ENCODE measurements around the gene NAP1L4.

NAP1L4 gene

DNA sequence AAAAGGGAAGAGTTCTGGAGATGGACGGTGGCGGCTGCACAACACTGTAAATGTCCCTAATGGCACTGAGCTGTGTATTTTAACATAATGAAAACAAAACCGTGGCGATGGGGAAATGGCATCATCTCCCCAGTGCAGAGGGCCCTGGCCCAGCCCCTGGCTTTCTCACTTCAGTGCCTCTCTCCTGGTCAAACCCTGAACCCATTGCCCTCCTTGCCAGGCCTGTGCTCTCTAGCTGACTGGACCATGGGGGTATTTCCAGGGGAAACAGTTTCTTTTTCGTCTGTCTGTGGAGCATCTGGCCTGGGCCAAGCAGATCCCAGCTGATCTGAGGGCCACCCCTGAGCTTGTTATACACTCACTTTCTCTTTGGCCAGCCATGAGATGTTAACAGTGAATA is 17.4 kb upstream of the NAP1L4 start:
- no peak overlapping the region for H3K4me3 ChIP-seq (replicated peaks; ENCODE audit: low read depth, low read length)
- TF ChIP-seq, protein P1, sequence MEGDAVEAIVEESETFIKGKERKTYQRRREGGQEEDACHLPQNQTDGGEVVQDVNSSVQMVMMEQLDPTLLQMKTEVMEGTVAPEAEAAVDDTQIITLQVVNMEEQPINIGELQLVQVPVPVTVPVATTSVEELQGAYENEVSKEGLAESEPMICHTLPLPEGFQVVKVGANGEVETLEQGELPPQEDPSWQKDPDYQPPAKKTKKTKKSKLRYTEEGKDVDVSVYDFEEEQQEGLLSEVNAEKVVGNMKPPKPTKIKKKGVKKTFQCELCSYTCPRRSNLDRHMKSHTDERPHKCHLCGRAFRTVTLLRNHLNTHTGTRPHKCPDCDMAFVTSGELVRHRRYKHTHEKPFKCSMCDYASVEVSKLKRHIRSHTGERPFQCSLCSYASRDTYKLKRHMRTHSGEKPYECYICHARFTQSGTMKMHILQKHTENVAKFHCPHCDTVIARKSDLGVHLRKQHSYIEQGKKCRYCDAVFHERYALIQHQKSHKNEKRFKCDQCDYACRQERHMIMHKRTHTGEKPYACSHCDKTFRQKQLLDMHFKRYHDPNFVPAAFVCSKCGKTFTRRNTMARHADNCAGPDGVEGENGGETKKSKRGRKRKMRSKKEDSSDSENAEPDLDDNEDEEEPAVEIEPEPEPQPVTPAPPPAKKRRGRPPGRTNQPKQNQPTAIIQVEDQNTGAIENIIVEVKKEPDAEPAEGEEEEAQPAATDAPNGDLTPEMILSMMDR (IDR thresholded peaks at IDR 0.05; ENCODE audit: insufficient read depth, low read length, poor library complexity, severe bottlenecking) = no peak
- no peak for DNase-seq (ENCODE audit: extremely low read depth, insufficient read length)
- H3K36me3 ChIP-seq (ENCODE audit: control insufficient read depth, insufficient read depth, low read length) = peaks cover 37% of the 10 kb centered on the region
- H3K27me3 ChIP-seq (replicated peaks; ENCODE audit: control insufficient read depth, insufficient read depth, low read length) = no peaks in the 10 kb centered on the region

DNA sequence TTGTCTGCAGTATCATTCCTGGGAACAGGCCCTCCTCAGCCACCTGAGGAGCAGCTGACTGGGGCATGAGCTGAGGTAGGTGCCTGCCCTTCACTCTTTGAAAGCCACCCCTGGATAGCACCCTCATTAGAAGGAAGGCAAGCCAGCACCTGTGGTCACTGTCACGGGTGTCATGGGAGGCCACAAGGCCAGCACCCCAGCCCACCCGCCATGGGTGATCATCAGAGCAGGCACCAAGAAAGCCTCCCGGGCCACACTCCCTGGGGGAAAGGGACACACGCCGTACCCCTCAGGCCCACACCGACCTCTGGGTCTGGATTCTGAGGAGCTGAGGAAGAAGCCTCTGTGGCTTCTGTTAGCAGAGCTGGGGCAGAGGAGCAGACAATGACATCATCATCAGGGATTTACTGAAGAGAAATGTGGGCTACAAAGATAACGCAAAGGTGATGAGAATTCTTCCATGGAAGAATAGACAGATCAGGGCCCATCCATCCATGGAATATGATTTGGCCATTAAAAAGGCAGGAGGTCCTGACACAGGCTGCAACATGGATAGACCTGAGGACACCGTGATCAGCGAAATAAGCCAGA is 16.7 kb upstream of the NAP1L4 start:
- Histone ChIP-seq H3K27me3 (replicated peaks; ENCODE audit: control insufficient read depth, insufficient read depth, low read length) (no peaks in the 10 kb centered on the region), H3K36me3 (ENCODE audit: control insufficient read depth, insufficient read depth, low read length) (peaks cover 44% of the 10 kb centered on the region), H3K4me3 (replicated peaks; ENCODE audit: low read depth, low read length) (no peak overlapping the region)
- TF ChIP-seq, protein P1 (IDR thresholded peaks at IDR 0.05; ENCODE audit: insufficient read depth, low read length, poor library complexity, severe bottlenecking) = no peak
- DNase-seq (ENCODE audit: extremely low read depth, insufficient read length) = no peak

DNA sequence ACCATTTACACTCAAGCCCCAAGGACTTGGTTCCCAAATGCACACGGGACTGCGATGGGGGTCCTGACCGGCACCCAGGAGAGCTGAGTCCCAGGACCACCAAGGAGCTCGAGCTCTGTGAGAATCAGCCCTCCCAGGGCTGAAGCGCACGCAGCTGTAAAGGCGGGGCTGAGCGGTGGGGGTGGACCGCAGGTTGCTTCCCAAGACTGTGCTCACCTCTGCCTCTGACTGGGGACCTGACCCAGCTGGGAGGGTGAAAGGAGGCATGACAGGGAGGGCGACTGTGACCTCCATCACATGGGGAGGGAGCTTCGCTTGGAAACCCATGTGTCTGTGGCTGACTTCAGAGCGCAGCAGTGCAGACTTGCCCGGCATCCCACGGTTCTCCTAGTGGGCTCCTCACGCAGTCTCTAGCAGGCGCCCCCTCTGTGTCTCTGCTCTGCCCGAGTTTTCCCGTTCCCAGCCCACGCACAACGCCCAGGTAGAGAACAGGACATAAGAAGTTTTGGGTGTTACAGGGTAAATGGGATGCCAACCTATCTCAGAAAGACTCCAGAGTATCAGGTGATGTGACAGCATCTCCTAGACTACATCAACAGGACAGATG is 15.4 kb upstream of the NAP1L4 start:
- H3K4me3 ChIP-seq (replicated peaks; ENCODE audit: low read depth, low read length) = no peak overlapping the region
- H3K36me3 ChIP-seq (ENCODE audit: control insufficient read depth, insufficient read depth, low read length) = peaks cover 50% of the 10 kb centered on the region
- TF ChIP-seq, protein P1 (IDR thresholded peaks at IDR 0.05; ENCODE audit: insufficient read depth, low read length, poor library complexity, severe bottlenecking) = no peak
- DNase-seq (ENCODE audit: extremely low read depth, insufficient read length) = no peak
- no peaks in the 10 kb centered on the region for H3K27me3 ChIP-seq (replicated peaks; ENCODE audit: control insufficient read depth, insufficient read depth, low read length)

DNA sequence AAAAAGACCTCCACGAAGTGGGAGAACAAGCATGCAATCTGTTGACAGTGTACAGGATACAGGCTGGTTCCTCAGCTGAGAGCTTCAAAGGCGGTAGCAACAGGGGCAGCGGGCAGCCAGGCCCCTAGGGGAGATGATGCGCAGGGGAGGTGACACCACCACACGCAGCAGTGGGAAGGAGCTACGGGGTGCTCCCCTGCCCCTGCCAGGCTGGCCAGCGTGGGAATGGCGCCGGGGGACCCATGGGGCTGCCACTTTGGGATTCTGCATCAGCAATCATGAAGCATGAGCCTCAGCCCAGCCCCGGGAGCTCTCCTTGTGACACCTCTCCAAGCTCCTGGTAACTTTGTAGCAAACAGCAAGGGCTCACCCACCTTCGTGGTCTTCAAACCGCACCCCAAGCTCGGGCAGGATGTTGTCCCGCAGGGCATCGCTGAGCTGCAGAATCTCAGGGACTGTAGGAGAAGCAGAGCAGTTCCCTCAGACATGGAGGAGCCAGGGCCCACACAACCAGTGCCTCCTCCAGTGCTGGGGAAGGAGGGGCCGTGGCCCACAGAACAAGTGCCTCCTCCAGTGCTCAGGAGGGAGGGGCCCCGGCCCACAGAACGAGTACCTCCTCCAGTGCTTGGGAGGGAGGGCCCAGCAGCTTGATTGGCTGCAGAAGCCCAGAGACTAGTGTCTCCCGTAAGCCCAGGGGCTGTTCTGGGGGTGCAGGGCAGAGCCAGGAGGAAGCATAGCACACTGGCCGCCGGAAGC is 14.6 kb upstream of the NAP1L4 start:
- TF ChIP-seq, protein P1 (IDR thresholded peaks at IDR 0.05; ENCODE audit: insufficient read depth, low read length, poor library complexity, severe bottlenecking) = no peak
- peaks cover 46% of the 10 kb centered on the region for H3K36me3 ChIP-seq (ENCODE audit: control insufficient read depth, insufficient read depth, low read length)
- no peak for DNase-seq (ENCODE audit: extremely low read depth, insufficient read length)
- no peak overlapping the region for H3K4me3 ChIP-seq (replicated peaks; ENCODE audit: low read depth, low read length)
- no peaks in the 10 kb centered on the region for H3K27me3 ChIP-seq (replicated peaks; ENCODE audit: control insufficient read depth, insufficient read depth, low read length)

DNA sequence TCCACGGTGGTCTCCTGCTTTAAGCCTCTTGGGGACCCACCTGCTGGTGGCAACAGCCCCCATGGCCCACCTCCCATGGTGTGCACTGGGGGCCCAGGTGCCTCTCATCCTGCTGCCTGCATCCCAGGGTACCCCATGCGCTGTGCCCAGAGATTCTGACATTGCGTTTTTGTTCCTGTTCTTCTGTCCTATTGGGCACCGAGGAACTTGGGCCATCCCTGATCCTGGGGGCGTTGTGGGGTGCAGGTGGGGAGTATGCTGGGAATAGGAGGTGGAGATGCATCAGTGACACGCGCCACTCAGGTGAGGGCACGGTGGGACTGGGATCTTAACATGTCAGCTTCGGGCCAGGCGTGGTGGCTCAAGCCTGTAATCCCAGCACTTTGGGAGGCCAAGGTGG is 12.4 kb upstream of the NAP1L4 start:
- Histone ChIP-seq H3K27me3 (replicated peaks; ENCODE audit: control insufficient read depth, insufficient read depth, low read length) (no peaks in the 10 kb centered on the region), H3K4me3 (replicated peaks; ENCODE audit: low read depth, low read length) (no peak overlapping the region), H3K36me3 (ENCODE audit: control insufficient read depth, insufficient read depth, low read length) (peaks cover 44% of the 10 kb centered on the region)
- TF ChIP-seq, protein P1 (IDR thresholded peaks at IDR 0.05; ENCODE audit: insufficient read depth, low read length, poor library complexity, severe bottlenecking) = no peak
- no peak for DNase-seq (ENCODE audit: extremely low read depth, insufficient read length)
